H9 (cell line): Measurements from ENCODE around the gene CRYM. TPM values are rescaled to one million over a fixed set of nuclear protein-coding genes. Genes with fewer than 3 reads are reported as not detected.

Experiments used
- DNase-seq: peaks from one replicate; pipeline ENCODE4 v3.0.0-alpha.2; 2017
- H2AFZ ChIP-seq: one replicate; pipeline ENCODE4 v1.6.1; 2013; ENCODE audit warnings: mild to moderate bottlenecking, low read length, control low read depth, moderate library complexity
- H2AK5ac ChIP-seq: 2 replicates; pipeline ENCODE4 v1.6.1; 2013; ENCODE audit warnings: low read length, control low read depth, mixed read lengths; ENCODE audit not compliant: insufficient read length
- H2BK120ac ChIP-seq: one replicate; pipeline ENCODE4 v1.6.1; 2013; ENCODE audit warnings: low read depth, mild to moderate bottlenecking, low read length, control low read depth, inconsistent platforms; ENCODE audit not compliant: poor library complexity, severe bottlenecking
- H2BK12ac ChIP-seq: 2 replicates; pipeline ENCODE4 v1.6.1; 2013; ENCODE audit warnings: low read length, control low read depth, mixed read lengths, low read depth; ENCODE audit not compliant: insufficient read length
- H2BK15ac ChIP-seq: 2 replicates; pipeline ENCODE4 v1.6.1; 2013; ENCODE audit warnings: low read depth, low read length, control low read depth
- H2BK20ac ChIP-seq: one replicate; pipeline ENCODE4 v1.6.1; 2013; ENCODE audit warnings: low read depth, mild to moderate bottlenecking, low read length, control low read depth, inconsistent platforms; ENCODE audit not compliant: poor library complexity, severe bottlenecking
- H2BK5ac ChIP-seq: 2 replicates; pipeline ENCODE4 v1.6.1; 2013; ENCODE audit warnings: low read length, control low read depth, mixed read lengths; ENCODE audit not compliant: insufficient read length
- H3K14ac ChIP-seq: 2 replicates; pipeline ENCODE4 v1.6.1; 2013; ENCODE audit warnings: low read length, control low read depth; ENCODE audit not compliant: insufficient read depth
- H3K18ac ChIP-seq: 2 replicates; pipeline ENCODE4 v1.6.1; 2013; ENCODE audit warnings: low read depth, mild to moderate bottlenecking, mixed read lengths, low read length, control low read depth; ENCODE audit not compliant: insufficient read length
- H3K23ac ChIP-seq: 2 replicates; pipeline ENCODE4 v1.6.1; 2013; ENCODE audit warnings: low read length, control low read depth, mixed read lengths, low read depth; ENCODE audit not compliant: insufficient read length
- H3K23me2 ChIP-seq: 2 replicates; pipeline ENCODE4 v1.6.1; 2013; ENCODE audit warnings: low read depth, mild to moderate bottlenecking, mixed read lengths, low read length, control low read depth; ENCODE audit not compliant: insufficient read length, poor library complexity, severe bottlenecking
- H3K27ac ChIP-seq: 2 replicates; pipeline ENCODE4 v1.5.1; 2013; ENCODE audit warnings: low read length, control low read depth, mixed read lengths, low read depth; ENCODE audit not compliant: insufficient read length
- H3K27me3 ChIP-seq: 2 replicates; pipeline ENCODE4 v1.6.1; 2013; ENCODE audit warnings: low read length, control low read depth, inconsistent platforms; ENCODE audit not compliant: insufficient read depth
- H3K4ac ChIP-seq: 2 replicates; pipeline ENCODE4 v1.6.1; 2013; ENCODE audit warnings: low read depth, mild to moderate bottlenecking, control low read depth, inconsistent platforms, low read length, moderate library complexity
- H3K4me1 ChIP-seq: 2 replicates; pipeline ENCODE4 v1.6.1; 2013; ENCODE audit warnings: low read length, control low read depth, inconsistent platforms; ENCODE audit not compliant: insufficient read depth
- H3K4me2 ChIP-seq: 2 replicates; pipeline ENCODE4 v1.6.1; 2013; ENCODE audit warnings: low read length, control low read depth, mixed read lengths; ENCODE audit not compliant: insufficient read length, insufficient read depth
- H3K56ac ChIP-seq: 2 replicates; pipeline ENCODE4 v1.6.1; 2013; ENCODE audit warnings: low read depth, mild to moderate bottlenecking, mixed read lengths, low read length, control low read depth; ENCODE audit not compliant: insufficient read length
- H3K79me1 ChIP-seq: 2 replicates; pipeline ENCODE4 v1.6.1; 2013; ENCODE audit warnings: low read depth, mild to moderate bottlenecking, moderate library complexity, low read length, control low read depth, inconsistent platforms; ENCODE audit not compliant: insufficient read depth, poor library complexity, severe bottlenecking
- H3K79me2 ChIP-seq: 2 replicates; pipeline ENCODE4 v1.6.1; 2013; ENCODE audit warnings: low read length, control low read depth, inconsistent platforms; ENCODE audit not compliant: insufficient read depth
- H3K9ac ChIP-seq: 2 replicates; pipeline ENCODE4 v1.6.1; 2013; ENCODE audit warnings: low read length, control low read depth, mixed read lengths; ENCODE audit not compliant: insufficient read length; ENCODE audit errors: extremely low read depth
- H3K9me3 ChIP-seq: one replicate; pipeline ENCODE4 v1.6.1; 2013; ENCODE audit warnings: low read depth, low read length, inconsistent platforms; ENCODE audit not compliant: control insufficient read depth
- H3T11ph ChIP-seq: one replicate; pipeline ENCODE4 v1.6.1; 2013; ENCODE audit warnings: mild to moderate bottlenecking, low read length, control low read depth, inconsistent platforms
- H4K20me1 ChIP-seq: one replicate; pipeline ENCODE4 v1.6.1; 2013; ENCODE audit not compliant: control insufficient read depth, insufficient read length, insufficient read depth
- H4K5ac ChIP-seq: 2 replicates; pipeline ENCODE4 v1.6.1; 2013; ENCODE audit warnings: low read depth, mild to moderate bottlenecking, mixed read lengths, low read length, control low read depth; ENCODE audit not compliant: insufficient read length
- H4K8ac ChIP-seq: replicated peaks from 2 replicates; pipeline ENCODE4 v1.6.1; 2013; ENCODE audit warnings: low read length, control low read depth, mixed read lengths, low read depth; ENCODE audit not compliant: insufficient read length
- H4K91ac ChIP-seq: 2 replicates; pipeline ENCODE4 v1.6.1; 2013; ENCODE audit warnings: low read depth, mild to moderate bottlenecking, moderate library complexity, mixed read lengths, low read length, control low read depth; ENCODE audit not compliant: insufficient read length
- H3K27ac Mint-ChIP-seq, 3 experiments: 2 replicates in 2 of 3; 3 replicates in 1 of 3; pipeline ENCODE4 v1.8.0; 2020 to 2021; ENCODE audit warnings: mixed read lengths in 3 of 3, mild to moderate bottlenecking in 1 of 3, moderate library complexity in 1 of 3
- H3K27me3 Mint-ChIP-seq: 2 replicates; pipeline ENCODE4 v1.8.0; 2021; ENCODE audit warnings: low read depth, mild to moderate bottlenecking, moderate library complexity, mixed read lengths
- H3K36me3 Mint-ChIP-seq, 3 experiments: 2 replicates in 2 of 3; 3 replicates in 1 of 3; pipeline ENCODE4 v1.8.0; 2020 to 2021; ENCODE audit warnings: low read depth in 3 of 3, mixed read lengths in 3 of 3; ENCODE audit not compliant: insufficient read depth in 1 of 3
- H3K4me1 Mint-ChIP-seq, 2 experiments: 2 replicates each; pipeline ENCODE4 v1.8.0; 2020; ENCODE audit warnings: mixed read lengths in 2 of 2
- H3K4me3 Mint-ChIP-seq, 2 experiments: 2 replicates in 1 of 2; 3 replicates in 1 of 2; pipeline ENCODE4 v1.8.0; 2020 to 2021; ENCODE audit warnings: mild to moderate bottlenecking in 2 of 2, mixed read lengths in 2 of 2, moderate library complexity in 1 of 2
- H3K9me3 Mint-ChIP-seq, 2 experiments: 2 replicates in 1 of 2; 3 replicates in 1 of 2; pipeline ENCODE4 v1.8.0; 2020; ENCODE audit warnings: mild to moderate bottlenecking in 2 of 2, mixed read lengths in 2 of 2, moderate library complexity in 1 of 2
- WGBS: extraction: QIAGEN DNeasy Blood & Tissue Kit; methylation state at CpG from one replicate; pipeline ENCODE4 v1.1.7; 2013; ENCODE audit warnings: missing lambda C conversion rate, low lambda C conversion rate, mixed read lengths; ENCODE audit not compliant: insufficient read length; ENCODE audit errors: extremely low coverage; 5-methylcytosine and 5-hydroxymethylcytosine counted together
- total RNA-seq: library from RNA; stranded (reverse); gene quantifications from 2 replicates; pipeline ENCODE4 v1.2.1, GENCODE V29; 2021
- TF ChIP-seq, protein P1 (sequence below): fragments of 200-600 bp; sonication (generic); conservative IDR thresholded peaks from 3 replicates; pipeline ENCODE4 v1.8.0; 2021; ENCODE audit warnings: antibody characterized with exemption, mild to moderate bottlenecking

CRYM gene
- total RNA-seq, 1 experiment from 2014 or later = 17.8 TPM

- no peak for DNase-seq
- Histone ChIP-seq H3K14ac (no peak overlapping the region), H3K9me3 (no peaks in the 10 kb centered on the region), H3K23ac (no peak overlapping the region), H3K56ac (no peak overlapping the region), H2BK5ac (no peak overlapping the region), H3T11ph (no peak overlapping the region), H3K27me3 (no peaks in the 10 kb centered on the region; the same call in 1 of the 2 replicates), H3K27ac (no peak overlapping the region), H3K79me1 (no peaks in the 10 kb centered on the region), H2BK15ac (no peak overlapping the region), H3K4ac (no peak overlapping the region), H4K20me1 (no peaks in the 10 kb centered on the region), H2AFZ (no peak overlapping the region), H2BK20ac (no peak overlapping the region), H3K4me1 (peaks cover 10% of the 10 kb centered on the region), H3K4me2 (no peak overlapping the region), H3K9ac (no peak overlapping the region), H2BK120ac (no peak overlapping the region), H2AK5ac (no peak overlapping the region), H4K8ac (no peak overlapping the region), H3K23me2 (no peaks in the 10 kb centered on the region), H4K91ac (no peak overlapping the region), H2BK12ac (no peak overlapping the region), H4K5ac (no peak overlapping the region), H3K18ac (no peak overlapping the region), H3K79me2 (no peaks in the 10 kb centered on the region)
- H3K4me3 Mint-ChIP-seq = no peak overlapping the region
- H3K27me3 Mint-ChIP-seq = peaks cover 9% of the 10 kb centered on the region
- H3K4me1 Mint-ChIP-seq = peaks cover 38% of the 10 kb centered on the region in 2 experiments
- H3K9me3 Mint-ChIP-seq = peaks cover 8 to 10% of the 10 kb centered on the region in 2 experiments
- TF ChIP-seq, protein P1, sequence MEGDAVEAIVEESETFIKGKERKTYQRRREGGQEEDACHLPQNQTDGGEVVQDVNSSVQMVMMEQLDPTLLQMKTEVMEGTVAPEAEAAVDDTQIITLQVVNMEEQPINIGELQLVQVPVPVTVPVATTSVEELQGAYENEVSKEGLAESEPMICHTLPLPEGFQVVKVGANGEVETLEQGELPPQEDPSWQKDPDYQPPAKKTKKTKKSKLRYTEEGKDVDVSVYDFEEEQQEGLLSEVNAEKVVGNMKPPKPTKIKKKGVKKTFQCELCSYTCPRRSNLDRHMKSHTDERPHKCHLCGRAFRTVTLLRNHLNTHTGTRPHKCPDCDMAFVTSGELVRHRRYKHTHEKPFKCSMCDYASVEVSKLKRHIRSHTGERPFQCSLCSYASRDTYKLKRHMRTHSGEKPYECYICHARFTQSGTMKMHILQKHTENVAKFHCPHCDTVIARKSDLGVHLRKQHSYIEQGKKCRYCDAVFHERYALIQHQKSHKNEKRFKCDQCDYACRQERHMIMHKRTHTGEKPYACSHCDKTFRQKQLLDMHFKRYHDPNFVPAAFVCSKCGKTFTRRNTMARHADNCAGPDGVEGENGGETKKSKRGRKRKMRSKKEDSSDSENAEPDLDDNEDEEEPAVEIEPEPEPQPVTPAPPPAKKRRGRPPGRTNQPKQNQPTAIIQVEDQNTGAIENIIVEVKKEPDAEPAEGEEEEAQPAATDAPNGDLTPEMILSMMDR = no peak
- H3K36me3 Mint-ChIP-seq = peaks cover 3 to 5% (median 5%) of the 10 kb centered on the region in 3 experiments; a peak in 6 of 7 replicates
- no peak overlapping the region for H3K27ac Mint-ChIP-seq
- no CpG with 5 or more reads among the region's 2 CpGs for WGBS
Observed at GRCh38 chr16:21219551-21219950, 58.5 kb downstream of the CRYM start.
